ENCODE measurements around the gene MAP7D2.
A peak's percentile ranks its signal among the peaks of the same experiment; 100 is the strongest.

The MAP7D2 gene

GRCh38 chrX:20112022-20112774 is 4.5 kb downstream of the MAP7D2 start:
- no peak for DNase-seq

- no peak for DNase-seq
Measured at GRCh38 chrX:20111271-20111670, 5.4 kb downstream of the MAP7D2 start.

DNA sequence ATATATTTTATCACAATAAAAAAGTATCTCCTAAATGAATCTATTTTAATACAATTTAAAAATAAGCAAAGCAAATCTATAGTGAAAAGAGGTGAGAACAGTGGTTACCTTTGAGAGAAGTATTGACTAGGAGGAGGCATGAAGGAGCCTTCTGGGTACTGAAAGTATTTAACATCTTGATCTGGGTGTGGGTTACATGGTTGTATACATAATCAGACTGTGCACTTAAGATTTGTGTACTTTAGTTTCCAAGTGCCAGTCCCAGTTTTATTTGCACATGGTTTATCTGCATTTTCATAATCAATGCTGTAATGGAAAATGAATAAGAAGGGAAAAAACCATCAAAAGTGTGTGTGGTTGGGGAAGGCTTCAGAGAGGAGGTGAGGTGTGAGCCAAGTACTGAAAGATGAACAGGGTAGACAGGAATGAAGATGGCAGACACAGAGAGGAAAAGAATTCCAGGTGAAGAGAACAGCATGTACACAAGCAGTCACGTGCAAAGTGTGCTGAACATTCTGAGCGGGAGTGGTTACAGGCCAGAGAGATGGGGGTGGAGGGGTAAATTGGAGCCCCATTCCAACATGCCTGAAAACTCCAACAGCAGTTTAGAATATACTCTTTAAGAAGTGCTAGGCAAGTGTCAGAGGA is 14.6 kb downstream of the MAP7D2 start:
- no peak for DNase-seq

DNA sequence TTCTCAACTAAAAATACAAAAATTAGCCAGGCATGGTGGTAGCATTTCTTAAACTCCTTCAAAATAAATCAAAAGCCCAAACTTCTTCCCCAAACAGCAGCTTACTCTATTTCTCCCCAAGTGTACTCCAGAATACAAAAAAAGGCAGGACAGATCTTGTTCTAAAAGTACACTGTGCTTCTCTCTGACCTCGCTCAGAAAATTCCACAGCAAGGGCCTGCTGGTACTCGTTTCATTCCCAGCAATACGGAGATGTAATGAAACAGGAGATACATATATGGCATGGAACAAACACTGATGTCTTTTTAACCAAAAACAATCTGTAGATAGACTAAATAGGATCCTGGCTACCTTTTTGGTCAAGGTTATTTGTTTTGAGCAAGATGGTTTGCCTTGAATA is 25.2 kb downstream of the MAP7D2 start:
- DNase-seq = no peak

GRCh38 chrX:20089845-20090244 is 26.9 kb downstream of the MAP7D2 start:
- no peak for DNase-seq

- no peak for DNase-seq
Measured at GRCh38 chrX:20080277-20080676, 36.4 kb downstream of the MAP7D2 start.

GRCh38 chrX:20071511-20072079 is 45.1 kb downstream of the MAP7D2 start:
- no peak for DNase-seq

GRCh38 chrX:20067709-20068561 is 48.8 kb downstream of the MAP7D2 start:
- DNase-seq = peak; percentile 58

DNA sequence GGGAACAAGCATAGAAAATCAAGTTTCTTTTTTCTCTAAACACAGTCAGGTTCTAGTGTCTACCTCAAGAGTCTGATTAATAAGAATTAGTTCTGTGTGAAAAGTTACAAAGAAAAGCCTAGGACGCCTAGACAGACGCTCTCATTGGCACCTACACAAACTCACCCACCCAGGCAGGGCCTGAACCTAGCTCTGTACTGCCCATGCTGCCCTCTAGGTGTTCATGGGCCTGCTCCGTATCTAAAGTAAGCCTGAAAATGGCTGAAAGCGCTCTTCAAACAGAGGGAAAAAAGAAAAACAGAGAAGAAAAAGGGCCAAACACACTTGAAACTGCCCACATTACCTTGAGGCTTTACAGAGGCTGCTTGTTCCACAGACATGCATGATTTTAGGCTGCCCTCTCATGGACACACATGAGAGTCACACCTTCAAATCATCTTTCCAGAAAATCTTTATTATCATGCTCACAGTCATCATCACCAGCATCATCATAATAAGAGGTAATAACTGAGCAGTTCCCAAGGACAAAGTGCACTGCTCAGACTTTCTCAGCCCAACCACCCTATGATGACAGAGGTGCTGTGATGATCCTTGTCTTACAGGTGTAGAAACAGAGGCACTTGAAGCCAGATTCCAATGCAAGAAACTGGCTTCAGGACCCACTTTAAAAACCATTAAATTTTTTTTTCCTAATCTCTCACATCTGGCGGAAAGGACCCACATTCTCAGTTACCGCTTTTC is 49.6 kb downstream of the MAP7D2 start:
- peak; percentile 2 for DNase-seq

DNA sequence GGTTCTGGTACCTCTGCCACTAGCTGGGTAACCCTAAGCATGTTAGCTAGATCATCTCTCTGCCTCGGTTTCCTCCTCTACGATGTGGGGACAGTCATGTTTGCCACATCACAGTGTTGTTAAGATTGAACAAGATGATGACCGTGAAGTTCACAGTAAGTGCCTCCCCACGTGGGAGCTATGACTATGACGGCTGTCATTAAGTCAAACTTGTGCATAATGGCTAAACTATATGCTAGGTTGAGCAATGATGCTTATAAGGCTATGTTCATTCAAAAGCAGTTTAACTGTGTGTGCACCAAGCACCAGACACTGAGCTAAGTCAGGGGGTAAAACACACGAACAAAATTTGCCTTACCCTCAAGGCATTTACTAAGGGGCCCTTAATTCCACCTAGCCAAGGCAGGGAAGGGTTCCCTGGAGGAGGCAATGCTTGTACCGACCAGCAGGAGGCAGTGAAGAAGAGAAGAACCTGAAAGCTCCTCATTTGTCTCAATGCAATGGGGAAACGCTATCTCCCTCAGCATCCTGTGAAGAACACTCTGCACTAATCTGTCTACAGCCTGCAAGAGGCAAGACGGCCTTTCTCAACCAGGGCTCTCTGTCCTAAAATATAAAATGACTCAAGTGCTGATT is 52.9 kb downstream of the MAP7D2 start:
- DNase-seq = no peak

DNA sequence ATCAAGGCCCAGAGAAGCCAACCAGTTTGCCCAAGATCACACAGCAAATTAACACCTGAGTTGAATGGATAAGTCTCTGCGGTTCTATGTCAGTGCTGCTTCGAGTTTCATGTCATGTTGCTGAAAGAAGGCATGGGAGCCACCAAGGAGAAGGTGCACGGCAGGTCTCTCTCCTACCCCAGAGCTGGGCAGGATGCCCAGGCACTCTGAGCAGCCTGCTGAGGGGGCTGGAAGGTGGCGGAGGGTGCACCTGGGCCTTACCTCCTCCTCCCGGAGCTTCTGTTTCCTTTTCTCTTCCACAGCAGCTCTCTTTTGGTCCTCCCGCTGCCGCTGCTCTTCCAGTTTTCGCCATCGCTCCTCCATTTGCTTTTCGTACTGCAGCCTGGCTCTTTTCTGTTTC is 53.6 kb downstream of the MAP7D2 start:
- no peak for DNase-seq

GRCh38 chrX:20061855-20062254 is 54.9 kb downstream of the MAP7D2 start:
- no peak for DNase-seq

DNA sequence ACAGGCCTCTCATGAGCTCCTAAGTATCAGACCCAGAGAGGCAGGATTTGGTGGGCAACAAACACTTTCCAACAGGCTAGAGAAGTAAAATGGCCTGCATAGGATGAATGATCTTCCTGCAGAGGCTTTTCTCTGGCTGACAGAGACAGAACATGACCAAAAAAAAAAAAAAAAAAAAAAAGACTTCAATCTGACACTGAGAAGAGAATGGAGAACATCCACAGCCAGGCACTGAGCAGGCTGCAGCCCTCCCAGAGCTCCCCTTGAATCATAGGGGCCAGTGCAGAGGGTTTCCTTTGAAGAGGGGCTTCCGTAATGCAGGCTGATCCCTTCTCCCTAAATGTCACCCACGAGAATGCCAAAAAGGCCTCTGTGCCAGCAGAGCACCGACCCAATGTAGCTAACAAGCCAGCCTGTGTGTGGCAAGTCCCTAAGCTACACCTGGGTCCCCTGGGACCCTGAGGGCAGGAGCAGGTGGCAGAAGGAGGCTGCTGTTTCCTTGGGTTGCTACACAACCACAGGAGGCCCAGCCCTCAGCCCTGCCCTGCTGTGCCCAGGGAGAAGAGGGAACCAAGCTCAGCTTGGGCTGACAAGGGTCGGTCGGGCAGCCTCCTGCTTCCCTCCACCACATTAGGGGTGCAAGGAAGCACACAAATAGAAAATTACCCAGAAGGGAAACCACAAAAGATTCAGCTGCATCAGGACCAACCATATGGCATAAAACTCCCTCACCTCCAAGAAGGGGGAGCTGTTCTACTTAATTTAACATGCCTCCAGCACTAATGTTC is 55.6 kb downstream of the MAP7D2 start:
- no peak for DNase-seq

GRCh38 chrX:20059467-20060128 is 57.1 kb downstream of the MAP7D2 start:
- DNase-seq = no peak

- DNase-seq = no peak
Measured at GRCh38 chrX:20057479-20057878, 59.2 kb downstream of the MAP7D2 start.

- DNase-seq = no peak
Measured at GRCh38 chrX:20056704-20057103, 60.0 kb downstream of the MAP7D2 start.

- no peak for DNase-seq
Measured at GRCh38 chrX:20053537-20053936, 63.2 kb downstream of the MAP7D2 start.

GRCh38 chrX:20046864-20047263 is 69.8 kb downstream of the MAP7D2 start:
- DNase-seq = no peak

- no peak for DNase-seq
Measured at GRCh38 chrX:20046223-20046622, 70.5 kb downstream of the MAP7D2 start.

- DNase-seq = no peak
Measured at GRCh38 chrX:20042221-20042620, 74.5 kb downstream of the MAP7D2 start.

DNA sequence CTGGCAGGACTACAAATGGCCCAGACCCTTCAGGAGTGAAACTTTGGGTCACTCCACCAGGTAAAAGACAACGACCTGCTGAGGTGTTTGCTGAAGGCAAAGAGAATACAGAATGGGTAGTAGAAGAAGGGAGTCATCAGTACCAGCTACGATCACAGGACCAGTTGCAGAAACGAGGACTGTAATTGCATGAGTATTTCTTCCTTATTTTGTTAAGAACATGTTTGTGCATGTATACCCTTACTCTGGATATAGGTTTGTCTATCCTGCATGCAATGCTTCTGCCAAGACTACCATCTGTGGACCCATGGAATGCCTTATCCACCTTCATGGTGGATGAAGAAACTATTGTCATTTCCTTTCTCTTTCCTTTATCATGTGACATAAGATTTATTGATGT is 77.7 kb downstream of the MAP7D2 start:
- no peak for DNase-seq

All from inflammatory macrophage treated with lipopolysaccharide for 4 hours (primary cell).